IMR-90 (cell line): ENCODE measurements around the gene FRMD1.

Experiments used
- MXI1 ChIP-seq: IDR thresholded peaks from 2 replicates; pipeline ENCODE4 v1.6.1; 2012; ENCODE audit warnings: low read depth, mild to moderate bottlenecking, low read length, moderate library complexity, borderline replicate concordance
- POLR2A ChIP-seq: IDR thresholded peaks from 2 replicates; pipeline ENCODE4 v1.6.1; 2012; ENCODE audit warnings: mild to moderate bottlenecking, low read depth, low read length
- TF ChIP-seq, protein P1 (sequence below): conservative IDR thresholded peaks from 2 replicates; pipeline ENCODE4 v1.5.1; 2012; ENCODE audit warnings: mild to moderate bottlenecking, low read depth, low read length, improper control_type of control experiment

DNA sequence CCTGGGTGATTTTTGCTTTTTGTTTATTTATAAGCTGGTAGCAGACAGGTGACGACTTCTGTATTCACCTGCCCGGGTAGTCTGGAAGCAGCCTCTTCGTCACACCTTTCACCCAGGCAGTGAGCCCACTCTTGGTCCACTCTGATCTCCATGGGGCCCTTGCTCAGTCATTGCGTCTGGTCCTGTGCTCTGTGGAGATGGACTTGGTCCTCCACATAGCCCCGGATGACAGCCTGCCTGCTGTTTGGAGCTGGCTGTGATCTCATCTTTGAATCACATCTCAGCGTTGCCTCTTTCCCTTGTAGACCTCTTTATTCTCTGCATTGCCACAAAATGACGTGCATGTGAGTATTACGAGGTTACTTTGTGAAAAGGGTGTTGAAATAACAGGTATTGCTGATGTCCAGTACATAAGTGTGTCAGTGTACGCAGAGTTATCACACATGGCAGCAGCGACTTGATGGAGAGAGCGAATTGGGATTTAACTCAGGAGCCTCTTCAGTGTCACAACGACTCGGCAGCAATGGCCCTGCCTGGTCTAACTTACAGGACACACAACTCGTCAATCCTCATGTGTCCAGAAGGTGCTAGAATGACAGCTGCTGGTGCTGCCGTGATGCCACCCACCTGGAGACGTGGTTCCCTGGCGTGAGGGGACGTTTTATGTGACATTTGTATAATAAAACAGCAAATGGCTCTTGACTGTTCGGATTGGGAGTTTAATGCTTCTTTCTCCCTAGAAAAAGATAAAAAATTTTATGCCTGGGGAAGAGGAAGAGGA lies 24.2 kb upstream of the FRMD1 start:
- TF ChIP-seq, protein P1, sequence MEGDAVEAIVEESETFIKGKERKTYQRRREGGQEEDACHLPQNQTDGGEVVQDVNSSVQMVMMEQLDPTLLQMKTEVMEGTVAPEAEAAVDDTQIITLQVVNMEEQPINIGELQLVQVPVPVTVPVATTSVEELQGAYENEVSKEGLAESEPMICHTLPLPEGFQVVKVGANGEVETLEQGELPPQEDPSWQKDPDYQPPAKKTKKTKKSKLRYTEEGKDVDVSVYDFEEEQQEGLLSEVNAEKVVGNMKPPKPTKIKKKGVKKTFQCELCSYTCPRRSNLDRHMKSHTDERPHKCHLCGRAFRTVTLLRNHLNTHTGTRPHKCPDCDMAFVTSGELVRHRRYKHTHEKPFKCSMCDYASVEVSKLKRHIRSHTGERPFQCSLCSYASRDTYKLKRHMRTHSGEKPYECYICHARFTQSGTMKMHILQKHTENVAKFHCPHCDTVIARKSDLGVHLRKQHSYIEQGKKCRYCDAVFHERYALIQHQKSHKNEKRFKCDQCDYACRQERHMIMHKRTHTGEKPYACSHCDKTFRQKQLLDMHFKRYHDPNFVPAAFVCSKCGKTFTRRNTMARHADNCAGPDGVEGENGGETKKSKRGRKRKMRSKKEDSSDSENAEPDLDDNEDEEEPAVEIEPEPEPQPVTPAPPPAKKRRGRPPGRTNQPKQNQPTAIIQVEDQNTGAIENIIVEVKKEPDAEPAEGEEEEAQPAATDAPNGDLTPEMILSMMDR, result no peak
- TF ChIP-seq POLR2A, result no peak
- no peak for TF ChIP-seq MXI1
